Neural cell (in vitro differentiated cells): ENCODE data around the gene TRPC4AP. TPM values are rescaled to one million over a fixed set of nuclear protein-coding genes. Genes with fewer than 3 reads are reported as not detected.

Experiments used
- H2AFZ ChIP-seq: fragments of 200-600, 300-800 bp; sonication (generic), shearing (Covaris generic); 2 replicates; pipeline ENCODE4 v1.6.0; 2014; ENCODE audit warnings: low read depth, mild to moderate bottlenecking, antibody characterized with exemption, low read length, moderate library complexity
- H3F3A ChIP-seq: fragments of 200-600 bp; shearing (Covaris generic); 2 replicates; pipeline ENCODE4 v1.6.1; 2016; ENCODE audit warnings: mild to moderate bottlenecking, moderate library complexity, mixed read lengths, antibody characterized with exemption, low read length; ENCODE audit not compliant: insufficient read depth, poor library complexity, severe bottlenecking
- H3K27ac ChIP-seq: fragments of 200-600, 300-800 bp; sonication (generic), shearing (Covaris generic); 2 replicates; pipeline ENCODE4 v1.5.1; 2014; ENCODE audit warnings: mild to moderate bottlenecking, low read length, moderate library complexity
- H3K27me3 ChIP-seq: fragments of 300-800, 200-600 bp; sonication (generic), shearing (Covaris generic); 2 replicates; pipeline ENCODE4 v1.6.0; 2014; ENCODE audit warnings: mild to moderate bottlenecking, low read depth, low read length, moderate library complexity; ENCODE audit not compliant: insufficient read depth
- H3K36me3 ChIP-seq: fragments of 300-800, 200-600 bp; sonication (generic), shearing (Covaris generic); 2 replicates; pipeline ENCODE4 v1.5.1; 2014; ENCODE audit warnings: mild to moderate bottlenecking, antibody characterized with exemption, low read length, moderate library complexity; ENCODE audit not compliant: insufficient read depth
- H3K4me2 ChIP-seq: fragments of 300-800, 200-600 bp; sonication (generic), shearing (Covaris generic); 2 replicates; pipeline ENCODE4 v1.6.0; 2014; ENCODE audit warnings: mild to moderate bottlenecking, low read length
- H3K4me3 ChIP-seq: fragments of 300-800, 200-600 bp; sonication (generic), shearing (Covaris generic); 2 replicates; pipeline ENCODE4 v1.5.1; 2014; ENCODE audit warnings: mild to moderate bottlenecking, low read length, moderate library complexity
- H3K79me2 ChIP-seq: fragments of 200-600 bp; shearing (Covaris generic); replicated peaks from 2 replicates; pipeline ENCODE4 v1.6.0; 2014; ENCODE audit warnings: mild to moderate bottlenecking, low read length, moderate library complexity; ENCODE audit not compliant: insufficient read depth
- H3K9ac ChIP-seq: fragments of 300-800, 200-600 bp; sonication (generic), shearing (Covaris generic); 2 replicates; pipeline ENCODE4 v1.6.1; 2016; ENCODE audit warnings: mild to moderate bottlenecking, low read length, mixed read lengths
- H3K9me2 ChIP-seq: fragments of 200-600 bp; shearing (Covaris generic); 2 replicates; pipeline ENCODE4 v1.6.1; 2016; ENCODE audit warnings: mild to moderate bottlenecking, low read length, mixed read lengths; ENCODE audit not compliant: insufficient read depth
- H3K9me3 ChIP-seq: fragments of 200-600, 300-800 bp; sonication (generic), shearing (Covaris generic); 2 replicates; pipeline ENCODE4 v1.6.1; 2016; ENCODE audit warnings: mild to moderate bottlenecking, mixed run types, low read length, moderate library complexity, mixed read lengths
- H4K20me1 ChIP-seq: fragments of 200-600 bp; shearing (Covaris generic); 2 replicates; pipeline ENCODE4 v1.6.1; 2016; ENCODE audit warnings: mild to moderate bottlenecking, mixed run types; ENCODE audit not compliant: insufficient read depth
- EP300 ChIP-seq: fragments of 450-650 bp; conservative IDR thresholded peaks from 2 replicates; pipeline ENCODE4 v1.6.1; 2014; ENCODE audit warnings: antibody characterized with exemption, mild to moderate bottlenecking, moderate library complexity; ENCODE audit not compliant: poor library complexity, severe bottlenecking
- EZH2 ChIP-seq: fragments of 200-600, 300-800 bp; shearing (Covaris generic), sonication (generic); IDR thresholded peaks from 2 replicates; pipeline ENCODE4 v1.6.1; 2014; ENCODE audit warnings: antibody characterized with exemption, low read length, borderline replicate concordance, mild to moderate bottlenecking; ENCODE audit not compliant: insufficient read depth, poor library complexity, severe bottlenecking
- MXI1 ChIP-seq: fragments of 450-650 bp; conservative IDR thresholded peaks from 2 replicates; pipeline ENCODE4 v1.6.1; 2014; ENCODE audit warnings: antibody characterized with exemption, mild to moderate bottlenecking; ENCODE audit not compliant: poor library complexity, severe bottlenecking
- POLR2AphosphoS5 ChIP-seq: IDR thresholded peaks from 2 replicates; pipeline ENCODE4 v1.6.1; 2012
- RAD21 ChIP-seq: fragments of 450-650 bp; conservative IDR thresholded peaks from 2 replicates; pipeline ENCODE4 v1.6.1; 2014; ENCODE audit warnings: antibody characterized with exemption, mild to moderate bottlenecking, moderate library complexity
- REST ChIP-seq: IDR thresholded peaks from 2 replicates; pipeline ENCODE4 v1.6.1; 2012; ENCODE audit warnings: borderline replicate concordance
- SMC3 ChIP-seq: fragments of 450-650 bp; conservative IDR thresholded peaks from 2 replicates; pipeline ENCODE4 v1.6.1; 2014; ENCODE audit warnings: antibody characterized with exemption, mild to moderate bottlenecking, moderate library complexity; ENCODE audit not compliant: poor library complexity
- TAF1 ChIP-seq: IDR thresholded peaks from 2 replicates; pipeline ENCODE4 v1.6.1; 2012; ENCODE audit warnings: low read depth
- polyA plus RNA-seq: library from polyadenylated mRNA; depleted of rRNA; stranded (reverse); fragments of >200 nt; gene quantifications from 2 replicates; pipeline ENCODE4 v1.2.3, GENCODE V29; 2014
- TF ChIP-seq, protein P1 (sequence below): fragments of 450-650 bp; IDR thresholded peaks from 2 replicates; pipeline ENCODE4 v1.5.1; 2014; ENCODE audit warnings: antibody characterized with exemption, mild to moderate bottlenecking, moderate library complexity; ENCODE audit not compliant: poor library complexity, severe bottlenecking

TRPC4AP gene
- polyA plus RNA-seq, 1 donor from 2014 or later = 85.9 TPM

DNA sequence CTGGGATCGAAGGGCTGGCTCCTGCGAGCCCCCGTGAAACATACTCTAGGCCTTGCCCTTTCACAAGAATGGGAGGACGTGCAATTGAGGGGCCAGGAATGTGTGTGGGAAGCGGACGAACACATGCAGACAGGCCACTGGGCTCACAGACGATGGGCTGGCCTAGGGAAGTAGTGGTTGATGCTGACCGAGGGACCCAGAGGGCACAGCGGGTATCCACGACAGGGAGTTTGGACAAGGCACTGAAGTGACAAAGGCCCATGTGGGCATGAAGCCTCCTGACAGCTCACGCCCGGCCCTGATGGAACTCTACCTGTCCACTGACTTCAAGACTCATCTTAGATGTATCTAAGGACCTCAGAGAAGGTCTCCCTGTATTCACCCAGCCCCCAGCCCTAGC lies 84.7 kb downstream of the TRPC4AP start:
- no peak overlapping the region for H2AFZ ChIP-seq
- no peaks in the 10 kb centered on the region for H3K9me2 ChIP-seq
- no peak overlapping the region for H3K9ac ChIP-seq
- no peaks in the 10 kb centered on the region for H3F3A ChIP-seq
- H4K20me1 ChIP-seq = no peaks in the 10 kb centered on the region
- H3K79me2 ChIP-seq = no peaks in the 10 kb centered on the region
- peaks cover 15% of the 10 kb centered on the region for H3K36me3 ChIP-seq
- TF ChIP-seq SMC3 (no peak), POLR2AphosphoS5 (no peak)
- no peaks in the 10 kb centered on the region for H3K9me3 ChIP-seq
- H3K4me3 ChIP-seq = no peak overlapping the region
- no peak overlapping the region for H3K4me2 ChIP-seq
- no peak overlapping the region for H3K27ac ChIP-seq
- no peaks in the 10 kb centered on the region for H3K27me3 ChIP-seq

DNA sequence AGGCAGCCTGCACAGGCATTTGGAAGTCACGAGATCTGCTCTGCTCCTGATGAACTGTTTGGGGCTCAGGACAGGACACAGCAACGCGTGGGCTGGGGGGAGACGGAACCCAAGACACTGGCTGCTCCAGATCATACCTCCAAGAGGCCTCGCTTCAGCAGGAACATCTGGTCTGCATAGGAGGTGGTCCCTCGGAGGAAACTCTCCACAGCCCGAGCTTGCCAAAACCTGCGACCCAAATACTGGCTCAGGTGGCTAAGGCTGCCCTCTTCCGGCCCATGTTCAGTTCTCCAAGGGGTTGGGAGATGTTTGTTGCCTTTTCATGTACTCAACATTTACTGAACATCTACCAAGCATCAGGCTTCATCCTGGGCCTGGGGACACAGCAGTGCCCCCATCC lies 85.2 kb downstream of the TRPC4AP start:
- no peak overlapping the region for H2AFZ ChIP-seq
- H4K20me1 ChIP-seq = no peaks in the 10 kb centered on the region
- no peak overlapping the region for H3K4me3 ChIP-seq
- H3K27me3 ChIP-seq = no peaks in the 10 kb centered on the region
- no peaks in the 10 kb centered on the region for H3K9me2 ChIP-seq
- no peak overlapping the region for H3K27ac ChIP-seq
- H3K79me2 ChIP-seq = no peaks in the 10 kb centered on the region
- H3F3A ChIP-seq = no peaks in the 10 kb centered on the region
- peaks cover 15% of the 10 kb centered on the region for H3K36me3 ChIP-seq
- no peak overlapping the region for H3K9ac ChIP-seq
- TF ChIP-seq POLR2AphosphoS5 = no peak
- TF ChIP-seq EP300 = no peak
- TF ChIP-seq MXI1 = no peak
- TF ChIP-seq SMC3 = no peak
- no peak for TF ChIP-seq RAD21
- no peak for TF ChIP-seq REST
- TF ChIP-seq TAF1 = no peak
- no peak for TF ChIP-seq EZH2
- TF ChIP-seq, protein P1, sequence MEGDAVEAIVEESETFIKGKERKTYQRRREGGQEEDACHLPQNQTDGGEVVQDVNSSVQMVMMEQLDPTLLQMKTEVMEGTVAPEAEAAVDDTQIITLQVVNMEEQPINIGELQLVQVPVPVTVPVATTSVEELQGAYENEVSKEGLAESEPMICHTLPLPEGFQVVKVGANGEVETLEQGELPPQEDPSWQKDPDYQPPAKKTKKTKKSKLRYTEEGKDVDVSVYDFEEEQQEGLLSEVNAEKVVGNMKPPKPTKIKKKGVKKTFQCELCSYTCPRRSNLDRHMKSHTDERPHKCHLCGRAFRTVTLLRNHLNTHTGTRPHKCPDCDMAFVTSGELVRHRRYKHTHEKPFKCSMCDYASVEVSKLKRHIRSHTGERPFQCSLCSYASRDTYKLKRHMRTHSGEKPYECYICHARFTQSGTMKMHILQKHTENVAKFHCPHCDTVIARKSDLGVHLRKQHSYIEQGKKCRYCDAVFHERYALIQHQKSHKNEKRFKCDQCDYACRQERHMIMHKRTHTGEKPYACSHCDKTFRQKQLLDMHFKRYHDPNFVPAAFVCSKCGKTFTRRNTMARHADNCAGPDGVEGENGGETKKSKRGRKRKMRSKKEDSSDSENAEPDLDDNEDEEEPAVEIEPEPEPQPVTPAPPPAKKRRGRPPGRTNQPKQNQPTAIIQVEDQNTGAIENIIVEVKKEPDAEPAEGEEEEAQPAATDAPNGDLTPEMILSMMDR = no peak
- no peak overlapping the region for H3K4me2 ChIP-seq
- H3K9me3 ChIP-seq = no peaks in the 10 kb centered on the region

DNA sequence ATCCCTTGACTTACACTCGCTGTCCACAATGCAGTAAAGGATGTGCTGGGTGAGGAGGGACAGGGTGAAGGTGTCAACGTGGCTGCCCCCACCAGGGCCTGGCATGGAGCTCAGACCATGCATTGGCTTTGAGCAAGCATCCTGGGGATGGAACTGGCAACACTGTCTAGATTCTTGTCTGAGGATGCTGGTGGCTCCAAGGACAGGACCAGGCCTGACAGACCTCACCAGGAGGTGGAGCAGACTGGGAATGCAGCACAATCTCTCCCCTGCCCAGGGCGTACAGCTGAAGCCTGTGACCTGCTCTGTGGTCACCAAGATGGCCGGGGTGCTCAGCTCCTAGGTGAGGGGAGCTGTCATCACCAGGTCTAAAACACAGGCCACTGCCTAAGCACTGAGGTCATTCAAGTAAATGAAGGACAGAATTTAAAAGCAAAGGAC lies 86.1 kb downstream of the TRPC4AP start:
- H3K36me3 ChIP-seq = peaks cover 15% of the 10 kb centered on the region
- no peak overlapping the region for H2AFZ ChIP-seq
- no peak overlapping the region for H3K4me3 ChIP-seq
- no peaks in the 10 kb centered on the region for H3K79me2 ChIP-seq
- H4K20me1 ChIP-seq = no peaks in the 10 kb centered on the region
- no peak overlapping the region for H3K27ac ChIP-seq
- no peaks in the 10 kb centered on the region for H3F3A ChIP-seq
- no peaks in the 10 kb centered on the region for H3K9me3 ChIP-seq
- TF ChIP-seq EP300 (no peak), SMC3 (no peak)
- no peaks in the 10 kb centered on the region for H3K27me3 ChIP-seq
- H3K4me2 ChIP-seq = no peak overlapping the region
- no peaks in the 10 kb centered on the region for H3K9me2 ChIP-seq
- H3K9ac ChIP-seq = no peak overlapping the region
